DND-41 (cell line): ENCODE measurements around the gene OSR1.

ENCODE experiments used
- CTCF ChIP-seq: IDR thresholded peaks from 2 replicates; pipeline ENCODE4 v1.5.1; 2012; ENCODE audit warnings: borderline replicate concordance, low read length, moderate library complexity, mild to moderate bottlenecking; ENCODE audit not compliant: poor library complexity, severe bottlenecking; ENCODE audit errors: extremely low read depth
- EZH2 ChIP-seq: IDR thresholded peaks from 3 replicates; pipeline ENCODE4 v1.6.1; 2012; ENCODE audit warnings: borderline replicate concordance, low read depth, mild to moderate bottlenecking, moderate library complexity, low read length, inconsistent platforms; ENCODE audit not compliant: severe bottlenecking

GRCh38 chr2:19336781-19337180 is 21.6 kb downstream of the OSR1 start:
- TF ChIP-seq CTCF = no peak
- no peak for TF ChIP-seq EZH2
